HEK293 (cell line): ENCODE data around the gene CXCL17.

ENCODE experiments used
- AEBP2 ChIP-seq: fragments of 450-650 bp; formaldehyde crosslinking; IDR thresholded peaks from 2 replicates; pipeline ENCODE4 v1.5.1; 2016; ENCODE audit warnings: missing biosample characterization, missing genetic modification characterization, borderline replicate concordance
- BCL11A ChIP-seq: fragments of 450-650 bp; formaldehyde crosslinking; IDR thresholded peaks from 2 replicates; pipeline ENCODE4 v1.5.1; 2016; ENCODE audit warnings: low read depth, missing biosample characterization, missing genetic modification characterization
- HOXD13 ChIP-seq: sonication (generic); formaldehyde crosslinking; IDR thresholded peaks from 2 replicates; pipeline ENCODE4 v1.8.0; 2022; ENCODE audit warnings: missing genetic modification reagents, borderline replicate concordance
- MYNN ChIP-seq: fragments of 450-650 bp; formaldehyde crosslinking; IDR thresholded peaks from 2 replicates; pipeline ENCODE4 v1.5.1; 2016; ENCODE audit warnings: missing biosample characterization, missing genetic modification characterization, borderline replicate concordance
- PRDM1 ChIP-seq: fragments of 450-650 bp; formaldehyde crosslinking; IDR thresholded peaks from 2 replicates; pipeline ENCODE4; 2016; ENCODE audit warnings: missing biosample characterization, missing genetic modification characterization
- PRDM10 ChIP-seq: fragments of 450-650 bp; formaldehyde crosslinking; IDR thresholded peaks from 2 replicates; pipeline ENCODE4 v1.5.1; 2016; ENCODE audit warnings: missing biosample characterization, missing genetic modification characterization
- PRDM2 ChIP-seq: fragments of 450-650 bp; formaldehyde crosslinking; IDR thresholded peaks from 2 replicates; pipeline ENCODE4 v1.5.1; 2016; ENCODE audit warnings: missing biosample characterization, missing genetic modification characterization, borderline replicate concordance
- SCRT2 ChIP-seq: fragments of 450-650 bp; formaldehyde crosslinking; IDR thresholded peaks from 2 replicates; pipeline ENCODE4 v1.5.1; 2016; ENCODE audit warnings: missing biosample characterization, missing genetic modification characterization
- SP7 ChIP-seq: fragments of 450-650 bp; formaldehyde crosslinking; IDR thresholded peaks from 2 replicates; pipeline ENCODE4 v1.5.1; 2016; ENCODE audit warnings: missing biosample characterization, missing genetic modification characterization
- TCF7L2 ChIP-seq: IDR thresholded peaks from 2 replicates; pipeline ENCODE4 v1.6.1; 2011; ENCODE audit warnings: low read depth, mild to moderate bottlenecking, inconsistent platforms, low read length, moderate library complexity, borderline replicate concordance
- ZBTB10 ChIP-seq: fragments of 450-650 bp; formaldehyde crosslinking; IDR thresholded peaks from 2 replicates; pipeline ENCODE4 v1.5.1; 2016; ENCODE audit warnings: missing biosample characterization, missing genetic modification characterization
- ZBTB20 ChIP-seq: fragments of 450-650 bp; formaldehyde crosslinking; IDR thresholded peaks from 2 replicates; pipeline ENCODE4 v1.5.1; 2016; ENCODE audit warnings: missing biosample characterization, missing genetic modification characterization
- ZBTB7A ChIP-seq: fragments of 450-650 bp; formaldehyde crosslinking; IDR thresholded peaks from 2 replicates; pipeline ENCODE4 v1.5.1; 2016; ENCODE audit warnings: low read depth, missing biosample characterization, missing genetic modification characterization
- ZFP3 ChIP-seq: fragments of 450-650 bp; formaldehyde crosslinking; IDR thresholded peaks from 2 replicates; pipeline ENCODE4 v1.5.1; 2016; ENCODE audit warnings: low read depth, missing biosample characterization, missing genetic modification characterization
- ZFP37 ChIP-seq: fragments of 450-650 bp; formaldehyde crosslinking; IDR thresholded peaks from 2 replicates; pipeline ENCODE4 v1.5.1; 2016; ENCODE audit warnings: missing biosample characterization, missing genetic modification characterization
- ZIC2 ChIP-seq: fragments of 450-650 bp; formaldehyde crosslinking; IDR thresholded peaks from 2 replicates; pipeline ENCODE4 v1.5.1; 2016; ENCODE audit warnings: missing biosample characterization, missing genetic modification characterization
- ZNF157 ChIP-seq: fragments of 450-650 bp; formaldehyde crosslinking; IDR thresholded peaks from 2 replicates; pipeline ENCODE4 v1.5.1; 2016; ENCODE audit warnings: missing biosample characterization, missing genetic modification characterization
- ZNF175 ChIP-seq: fragments of 450-650 bp; formaldehyde crosslinking; IDR thresholded peaks from 2 replicates; pipeline ENCODE4 v1.5.1; 2016; ENCODE audit warnings: missing biosample characterization, missing genetic modification characterization
- ZNF341 ChIP-seq: fragments of 450-650 bp; formaldehyde crosslinking; IDR thresholded peaks from 2 replicates; pipeline ENCODE4; 2016; ENCODE audit warnings: low read depth, missing biosample characterization, missing genetic modification characterization
- ZNF366 ChIP-seq: fragments of 450-650 bp; formaldehyde crosslinking; conservative IDR thresholded peaks from 2 replicates; pipeline ENCODE4 v1.5.1; 2016; ENCODE audit warnings: missing biosample characterization, missing genetic modification characterization
- ZNF37A ChIP-seq: fragments of 450-650 bp; IDR thresholded peaks from 2 replicates; pipeline ENCODE4 v1.5.1; 2018; ENCODE audit warnings: missing biosample characterization, missing genetic modification characterization
- ZNF654 ChIP-seq: fragments of 450-650 bp; formaldehyde crosslinking; IDR thresholded peaks from 2 replicates; pipeline ENCODE4 v1.5.1; 2016; ENCODE audit warnings: low read depth, missing biosample characterization, missing genetic modification characterization
- ZNF660 ChIP-seq: fragments of 450-650 bp; IDR thresholded peaks from 2 replicates; pipeline ENCODE4 v1.5.1; 2018; ENCODE audit warnings: missing biosample characterization, mild to moderate bottlenecking, missing genetic modification characterization
- ZNF664 ChIP-seq: fragments of 450-650 bp; formaldehyde crosslinking; IDR thresholded peaks from 2 replicates; pipeline ENCODE4 v1.5.1; 2016; ENCODE audit warnings: missing biosample characterization, missing genetic modification characterization
- ZNF704 ChIP-seq: fragments of 450-650 bp; formaldehyde crosslinking; IDR thresholded peaks from 2 replicates; pipeline ENCODE4 v1.5.1; 2016; ENCODE audit warnings: missing biosample characterization, missing genetic modification characterization
- ZXDB ChIP-seq: fragments of 450-650 bp; formaldehyde crosslinking; IDR thresholded peaks from 2 replicates; pipeline ENCODE4 v1.5.1; 2016; ENCODE audit warnings: missing biosample characterization, missing genetic modification characterization

Gene CXCL17

GRCh38 chr19:42450314-42450934, 7.7 kb upstream of the CXCL17 start (continued):
- TF ChIP-seq PRDM1 (tag by site-specific recombination) = no peak
- no peak for TF ChIP-seq ZIC2 (tag by site-specific recombination)
- no peak for TF ChIP-seq ZBTB20
- no peak for TF ChIP-seq ZFP3 (tag by site-specific recombination)
- peak; percentile 55 for TF ChIP-seq PRDM10 (tag by site-specific recombination)
- peak; percentile 52; the same call in 1 of the 2 replicates for TF ChIP-seq ZNF660 (tag by site-specific recombination)
- TF ChIP-seq ZNF341 (tag by site-specific recombination) = no peak
- no peak for TF ChIP-seq PRDM2
- no peak for TF ChIP-seq TCF7L2
- TF ChIP-seq ZFP37 (tag by site-specific recombination) = 0 out of 2 replicates have a peak, but pooled peaks have one; percentile 67
- no peak for TF ChIP-seq ZBTB7A
- no peak for TF ChIP-seq ZNF37A (tag by site-specific recombination)
- peak; percentile 99 for TF ChIP-seq ZNF654 (tag by site-specific recombination)
- 0 out of 2 replicates have a peak, but pooled peaks have one; percentile 10 for TF ChIP-seq ZBTB10 (tag by site-specific recombination)
- no peak; the same call in none of the 2 replicates for TF ChIP-seq SCRT2
- no peak for TF ChIP-seq ZNF704 (tag by site-specific recombination)
- no peak for TF ChIP-seq MYNN (tag by site-specific recombination)
- peak; percentile 30; the same call in 1 of the 2 replicates for TF ChIP-seq ZNF366
- TF ChIP-seq SP7 = peak; percentile 49; the same call in 1 of the 2 replicates
- no peak for TF ChIP-seq AEBP2
- TF ChIP-seq ZXDB = no peak
- TF ChIP-seq HOXD13 (CRISPR knock-in tag) = no peak
- TF ChIP-seq ZNF175 (tag by site-specific recombination) = no peak
- no peak for TF ChIP-seq ZNF664 (tag by site-specific recombination)
- no peak for TF ChIP-seq BCL11A (tag by site-specific recombination)
- no peak for TF ChIP-seq ZNF157 (tag by site-specific recombination)
